AG04450 (cell line): Measurements from ENCODE around the gene CAMK2G. TPM values are rescaled to one million over a fixed set of nuclear protein-coding genes. Genes with fewer than 3 reads are reported as not detected.

Experiments used
- CTCF ChIA-PET: fragments of 300-600, 350-600 bp; formaldehyde crosslinking; extraction: SDS; loops from one replicate; lab custom pipeline; 2022; ENCODE audit warnings: antibody characterized with exemption, inconsistent platforms; lab: Charles Lee
- POLR2A ChIA-PET: fragments of 350-600 bp; formaldehyde crosslinking; extraction: SDS; loops from one replicate; lab custom pipeline; 2021; ENCODE audit warnings: antibody characterized with exemption, inconsistent platforms; lab: Yijun Ruan, JAX
- DNase-seq: peaks from one replicate; pipeline ENCODE4 v3.0.0-alpha.2; 2011; ENCODE audit warnings: low read depth, low spot score
- H3K27ac ChIP-seq: one replicate; pipeline ENCODE4 v1.5.1; 2012; ENCODE audit warnings: low read depth, low read length, control low read depth
- H3K27me3 ChIP-seq: one replicate; pipeline ENCODE4 v1.6.0; 2012; ENCODE audit warnings: low read length; ENCODE audit not compliant: control insufficient read depth, insufficient read depth
- H3K4me3 ChIP-seq: 2 replicates; pipeline ENCODE4 v1.5.1; 2011; ENCODE audit warnings: mild to moderate bottlenecking, low read depth, low read length, control low read depth
- H3K9me3 ChIP-seq: 2 replicates; pipeline ENCODE4 v1.5.1; 2012; ENCODE audit warnings: low read length; ENCODE audit not compliant: control insufficient read depth, insufficient read depth
- polyA plus RNA-seq: library from polyadenylated mRNA; depleted of rRNA; stranded (reverse); fragments of >200 nt; gene quantifications from 2 replicates; pipeline ENCODE4 v1.2.3, GENCODE V29; 2011
- TF ChIP-seq, protein P1 (sequence below): IDR thresholded peaks from 2 replicates; pipeline ENCODE4 v1.5.1; 2011; ENCODE audit warnings: low read depth, low read length, control low read depth, inconsistent platforms

Gene CAMK2G
- polyA plus RNA-seq, 1 experiment, result 22.3 TPM

DNA sequence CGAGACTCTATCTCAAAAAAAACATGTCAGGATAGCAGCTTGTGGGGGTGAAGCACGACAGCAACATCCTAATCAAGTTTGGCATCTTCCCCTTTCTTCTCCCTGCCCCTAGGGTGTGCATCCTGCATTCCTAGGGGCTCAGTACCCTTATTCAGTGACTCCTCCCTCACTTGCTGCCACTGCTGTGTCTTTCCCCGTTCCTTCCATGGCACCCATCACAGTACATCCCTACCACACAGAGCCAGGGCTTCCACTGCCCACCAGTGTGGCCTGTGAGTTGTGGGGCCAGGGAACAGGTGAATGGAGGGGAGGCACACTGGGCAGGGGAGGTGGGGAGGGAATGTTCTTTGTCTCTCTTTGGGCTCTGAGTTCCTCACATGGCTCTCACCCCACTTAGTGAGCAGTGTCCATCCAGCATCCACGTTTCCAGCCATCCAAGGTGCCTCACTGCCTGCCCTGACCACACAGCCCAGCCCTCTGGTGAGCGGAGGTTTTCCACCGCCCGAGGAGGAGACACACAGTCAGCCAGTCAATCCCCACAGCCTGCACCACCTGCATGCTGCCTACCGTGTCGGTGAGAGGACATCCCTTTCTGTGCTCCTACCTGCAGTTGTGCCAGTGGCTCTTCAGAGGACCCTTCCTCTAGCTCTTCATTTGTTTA is 74.3 kb downstream of the CAMK2G start:
- Histone ChIP-seq H3K27ac (no peak overlapping the region), H3K27me3 (no peaks in the 10 kb centered on the region), H3K9me3 (no peaks in the 10 kb centered on the region; the same call in 1 of the 2 replicates), H3K4me3 (no peak overlapping the region)
- CTCF ChIA-PET, result no interaction called here
- DNase-seq, result no peak
- TF ChIP-seq, protein P1, sequence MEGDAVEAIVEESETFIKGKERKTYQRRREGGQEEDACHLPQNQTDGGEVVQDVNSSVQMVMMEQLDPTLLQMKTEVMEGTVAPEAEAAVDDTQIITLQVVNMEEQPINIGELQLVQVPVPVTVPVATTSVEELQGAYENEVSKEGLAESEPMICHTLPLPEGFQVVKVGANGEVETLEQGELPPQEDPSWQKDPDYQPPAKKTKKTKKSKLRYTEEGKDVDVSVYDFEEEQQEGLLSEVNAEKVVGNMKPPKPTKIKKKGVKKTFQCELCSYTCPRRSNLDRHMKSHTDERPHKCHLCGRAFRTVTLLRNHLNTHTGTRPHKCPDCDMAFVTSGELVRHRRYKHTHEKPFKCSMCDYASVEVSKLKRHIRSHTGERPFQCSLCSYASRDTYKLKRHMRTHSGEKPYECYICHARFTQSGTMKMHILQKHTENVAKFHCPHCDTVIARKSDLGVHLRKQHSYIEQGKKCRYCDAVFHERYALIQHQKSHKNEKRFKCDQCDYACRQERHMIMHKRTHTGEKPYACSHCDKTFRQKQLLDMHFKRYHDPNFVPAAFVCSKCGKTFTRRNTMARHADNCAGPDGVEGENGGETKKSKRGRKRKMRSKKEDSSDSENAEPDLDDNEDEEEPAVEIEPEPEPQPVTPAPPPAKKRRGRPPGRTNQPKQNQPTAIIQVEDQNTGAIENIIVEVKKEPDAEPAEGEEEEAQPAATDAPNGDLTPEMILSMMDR, result no peak
- POLR2A ChIA-PET, result no interaction called here

DNA sequence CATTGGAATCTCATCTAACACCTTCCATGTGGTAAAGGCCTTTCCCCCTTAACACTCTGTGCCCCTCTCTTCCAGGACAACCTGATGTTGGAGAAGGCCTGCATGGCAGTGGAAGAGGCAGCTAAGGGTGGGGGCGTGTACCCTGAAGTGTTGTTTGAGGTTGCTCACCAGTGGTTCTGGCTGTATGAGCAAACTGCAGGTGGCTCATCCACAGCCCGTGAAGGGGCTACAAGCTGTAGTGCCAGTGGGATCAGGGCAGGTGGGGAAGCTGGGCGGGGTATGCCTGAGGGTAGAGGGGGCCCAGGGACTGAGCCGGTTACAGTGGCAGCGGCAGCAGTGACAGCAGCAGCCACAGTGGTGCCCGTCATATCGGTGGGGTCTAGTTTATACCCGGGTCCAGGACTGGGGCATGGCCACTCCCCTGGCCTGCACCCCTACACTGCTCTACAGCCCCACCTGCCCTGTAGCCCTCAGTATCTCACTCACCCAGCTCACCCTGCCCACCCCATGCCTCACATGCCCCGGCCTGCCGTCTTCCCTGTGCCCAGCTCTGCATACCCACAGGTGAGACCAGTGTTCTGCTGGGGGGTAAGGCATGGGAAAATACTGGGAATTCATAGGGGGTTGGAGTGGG is 75.3 kb downstream of the CAMK2G start:
- Histone ChIP-seq H3K27me3 (no peaks in the 10 kb centered on the region), H3K27ac (no peak overlapping the region), H3K9me3 (no peaks in the 10 kb centered on the region; the same call in 1 of the 2 replicates), H3K4me3 (no peak overlapping the region)
- no peak for DNase-seq
- ChIA-PET CTCF (no interaction called here), POLR2A (interaction anchor here (0.5 kb wide), 1 partner anchor 10 kb away, joined by 3 read pairs; no protein-coding TSS in a partner anchor)
- TF ChIP-seq, protein P1, result no peak

DNA sequence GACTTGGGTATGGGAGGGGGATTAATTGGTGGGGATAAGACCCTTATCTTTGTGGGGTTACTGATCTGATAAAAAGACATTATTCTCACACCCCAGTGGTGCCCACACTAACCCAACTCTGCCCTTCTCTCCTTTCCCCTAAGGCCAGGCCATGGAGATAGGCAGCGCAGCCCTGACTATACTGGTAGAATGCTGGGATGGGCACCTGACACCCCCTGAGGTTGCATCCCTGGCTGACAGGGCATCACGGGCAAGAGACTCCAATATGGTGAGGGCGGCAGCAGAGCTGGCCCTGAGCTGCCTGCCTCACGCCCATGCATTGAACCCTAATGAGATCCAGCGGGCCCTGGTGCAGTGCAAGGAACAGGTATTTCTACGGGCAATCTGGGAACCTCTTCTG is 76.3 kb downstream of the CAMK2G start:
- Histone ChIP-seq H3K4me3 (no peak overlapping the region), H3K9me3 (no peaks in the 10 kb centered on the region; the same call in 1 of the 2 replicates), H3K27ac (no peak overlapping the region), H3K27me3 (no peaks in the 10 kb centered on the region)
- TF ChIP-seq, protein P1, result no peak
- POLR2A ChIA-PET, result no interaction called here
- no peak for DNase-seq
- CTCF ChIA-PET, result no interaction called here

DNA sequence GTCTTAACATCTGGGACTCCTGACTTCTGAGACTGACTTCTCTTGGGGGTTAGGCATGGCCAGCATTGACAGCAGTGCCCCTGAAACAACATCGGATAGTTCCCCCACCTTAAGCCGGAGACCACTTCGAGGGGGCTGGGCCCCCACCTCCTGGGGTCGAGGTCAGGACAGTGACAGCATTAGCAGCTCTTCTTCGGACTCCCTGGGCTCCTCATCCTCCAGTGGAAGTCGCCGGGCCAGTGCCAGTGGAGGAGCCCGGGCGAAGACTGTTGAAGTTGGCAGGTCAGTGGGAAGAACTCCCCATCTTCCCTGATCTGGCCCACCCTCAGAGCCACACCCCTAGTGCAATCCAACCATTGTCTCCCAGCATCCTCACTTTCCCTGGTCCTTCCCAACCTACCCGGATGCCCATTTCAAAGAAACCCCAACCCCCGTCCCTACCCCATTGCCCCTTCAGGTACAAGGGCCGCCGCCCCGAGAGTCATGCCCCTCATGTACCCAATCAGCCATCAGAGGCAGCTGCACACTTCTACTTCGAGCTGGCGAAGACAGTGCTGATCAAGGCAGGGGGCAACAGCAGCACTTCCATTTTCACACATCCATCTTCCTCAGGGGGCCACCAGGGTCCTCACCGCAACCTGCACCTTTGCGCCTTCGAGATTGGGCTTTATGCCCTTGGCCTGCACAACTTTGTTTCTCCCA is 76.9 kb downstream of the CAMK2G start:
- H3K9me3 ChIP-seq, result no peaks in the 10 kb centered on the region; the same call in 1 of the 2 replicates
- H3K27me3 ChIP-seq, result no peaks in the 10 kb centered on the region
- H3K27ac ChIP-seq, result no peak overlapping the region
- CTCF ChIA-PET, result no interaction called here
- H3K4me3 ChIP-seq, result no peak overlapping the region
- POLR2A ChIA-PET, result no interaction called here
- DNase-seq, result no peak
- TF ChIP-seq, protein P1, result no peak
